Endothelial cell of umbilical vein (primary cell): ENCODE measurements around the gene ARNT2. TPM values are rescaled to one million over a fixed set of nuclear protein-coding genes. Genes with fewer than 3 reads are reported as not detected.

Experiments used
- BruUV-seq: library from RNA; stranded (reverse); fragments of 400-500 nt; replicated peaks from 2 replicates; lab custom pipeline; 2021; lab: Mats Ljungman, UMichigan
- CTCF ChIA-PET: fragments of 300-600, 350-600 bp; sonication (Branson Sonifier 250); formaldehyde crosslinking; loops from one replicate; lab custom pipeline; 2021; ENCODE audit warnings: antibody characterized with exemption, inconsistent platforms; lab: Charles Lee
- POLR2A ChIA-PET: fragments of 300-600, 350-600 bp; sonication (Branson Sonifier 250); formaldehyde crosslinking; loops from one replicate; lab custom pipeline; 2021; ENCODE audit warnings: antibody characterized with exemption, inconsistent platforms; lab: Charles Lee
- DNase-seq: peaks from one replicate; pipeline ENCODE4 v3.0.0-alpha.2; 2011; ENCODE audit warnings: low read depth, low spot score
- FAIRE-seq: peaks from 2 replicates; lab custom pipeline; 2011; peaks lifted over from hg19 to GRCh38; lab: Jason Lieb, UNC
- H2AFZ ChIP-seq: 2 replicates; pipeline ENCODE4 v1.6.0; 2012; ENCODE audit warnings: low read depth, low read length, control low read depth, inconsistent platforms
- H3K27ac ChIP-seq: 2 replicates; pipeline ENCODE4 v1.5.1; 2011; ENCODE audit warnings: low read depth, mild to moderate bottlenecking, control low read depth, low read length, moderate library complexity; ENCODE audit not compliant: insufficient read depth
- H3K27me3 ChIP-seq, 2 experiments: 2 replicates each; pipeline versions ENCODE4 v1.6.0 to v1.6.1; 2011; ENCODE audit warnings: low read length in 2 of 2, mixed read lengths in 1 of 2; ENCODE audit not compliant: control insufficient read depth in 2 of 2, insufficient read depth in 2 of 2
- H3K36me3 ChIP-seq, 2 experiments: 2 replicates in 1 of 2; 3 replicates in 1 of 2; pipeline ENCODE4 v1.5.1; 2011; ENCODE audit warnings: low read length in 2 of 2, mild to moderate bottlenecking in 1 of 2, moderate library complexity in 1 of 2; ENCODE audit not compliant: control insufficient read depth in 2 of 2, insufficient read depth in 2 of 2; ENCODE audit errors: extremely low read depth in 1 of 2
- H3K4me1 ChIP-seq: 3 replicates; pipeline ENCODE4 v1.5.1; 2011; ENCODE audit warnings: mild to moderate bottlenecking, low read length; ENCODE audit not compliant: control insufficient read depth, insufficient read depth; ENCODE audit errors: extremely low read depth
- H3K4me2 ChIP-seq: 2 replicates; pipeline ENCODE4 v1.6.1; 2011; ENCODE audit warnings: low read length, control low read depth, mixed read lengths; ENCODE audit not compliant: insufficient read depth
- H3K4me3 ChIP-seq, 3 experiments: fragments of 200-600 bp in 1 of 3; sonication (generic), shearing (Covaris generic) in 1 of 3; replicated peaks in 1 of 3; 2 replicates each; pipeline ENCODE4 v1.5.1; 2011 to 2016; ENCODE audit warnings: control low read depth in 3 of 3, low read length in 3 of 3, mild to moderate bottlenecking in 2 of 3, inconsistent platforms in 1 of 3, low read depth in 1 of 3, moderate library complexity in 1 of 3; ENCODE audit not compliant: insufficient read depth in 1 of 3
- H3K79me2 ChIP-seq: 2 replicates; pipeline ENCODE4 v1.6.0; 2012; ENCODE audit warnings: low read length, inconsistent platforms; ENCODE audit not compliant: control insufficient read depth, insufficient read depth
- H3K9ac ChIP-seq: replicated peaks from 2 replicates; pipeline ENCODE3; 2011; ENCODE audit warnings: low read length, control low read depth; ENCODE audit not compliant: insufficient read depth; ENCODE audit errors: extremely low read depth
- H3K9me1 ChIP-seq: replicated peaks from 3 replicates; pipeline ENCODE4 v1.6.0; 2011; ENCODE audit warnings: mild to moderate bottlenecking, low read length; ENCODE audit not compliant: control insufficient read depth, insufficient read depth; ENCODE audit errors: extremely low read depth
- H3K9me3 ChIP-seq: replicated peaks from 2 replicates; pipeline ENCODE4 v1.5.1; 2012; ENCODE audit warnings: low read length, inconsistent platforms; ENCODE audit not compliant: control insufficient read depth, insufficient read depth
- H4K20me1 ChIP-seq: replicated peaks from 2 replicates; pipeline ENCODE3; 2011; ENCODE audit warnings: mild to moderate bottlenecking, low read length; ENCODE audit not compliant: control insufficient read depth, insufficient read depth; ENCODE audit errors: extremely low read depth
- EZH2 ChIP-seq: IDR thresholded peaks from 2 replicates; pipeline ENCODE4 v1.6.1; 2012; ENCODE audit warnings: borderline replicate concordance, low read depth, mild to moderate bottlenecking, moderate library complexity, low read length, inconsistent platforms; ENCODE audit not compliant: severe bottlenecking
- FOS ChIP-seq: IDR thresholded peaks from 2 replicates; pipeline ENCODE4 v1.6.1; 2011; ENCODE audit warnings: mild to moderate bottlenecking, low read length, moderate library complexity, borderline replicate concordance; ENCODE audit not compliant: insufficient read depth
- GATA2 ChIP-seq: IDR thresholded peaks from 2 replicates; pipeline ENCODE4 v1.7.0; 2011; ENCODE audit warnings: low read depth, mild to moderate bottlenecking, moderate library complexity, mixed read lengths, low read length; ENCODE audit not compliant: insufficient read length, insufficient read depth
- JUN ChIP-seq: IDR thresholded peaks from 2 replicates; pipeline ENCODE4 v1.6.1; 2011; ENCODE audit warnings: borderline replicate concordance, low read depth; ENCODE audit not compliant: insufficient read length, insufficient read depth
- MYC ChIP-seq: IDR thresholded peaks from one replicate; pipeline ENCODE4 v1.6.1; 2011; ENCODE audit warnings: mild to moderate bottlenecking, low read depth, low read length
- POLR2A ChIP-seq: IDR thresholded peaks from 2 replicates; pipeline ENCODE4 v1.6.1; 2012; ENCODE audit warnings: low read depth, mild to moderate bottlenecking, control low read depth, low read length
- POLR2AphosphoS5 ChIP-seq: IDR thresholded peaks from 2 replicates; pipeline ENCODE4 v1.6.1; 2012; ENCODE audit warnings: low read depth, mild to moderate bottlenecking, control low read depth, low read length, moderate library complexity; ENCODE audit not compliant: insufficient read depth
- dilution Hi-C: fragments of 300-500 bp; cut with MboI; formaldehyde crosslinking; loops from one replicate; pipeline ENCODE4 v1.15.0; 2019; ENCODE audit warnings: low sequenced_read_pairs; ENCODE audit not compliant: extremely low pct_ligation_motif_present
- intact Hi-C: fragments of 100-400 bp; cut with micrococcal nuclease; formaldehyde crosslinking; loops from one replicate; pipeline ENCODE4 v1.10.0; 2022
- polyA plus RNA-seq, 4 experiments: library from polyadenylated mRNA; depleted of rRNA in 3 of 4; stranded (reverse) in 3 of 4; unstranded in 1 of 4; fragments of >200 nt; gene quantifications; 2 replicates each; pipeline versions ENCODE4 v1.2.1 to v1.2.3, GENCODE V29; 2011 to 2012; ENCODE audit warnings: missing spikeins in 1 of 4
- total RNA-seq: library from RNA; stranded (reverse); gene quantifications from 2 replicates; pipeline ENCODE4 v1.2.3, GENCODE V29; 2021
- TF ChIP-seq, protein P1 (sequence below): IDR thresholded peaks from 2 replicates; pipeline ENCODE4 v1.6.1; 2011; ENCODE audit not compliant: insufficient read depth, insufficient read length
- TF ChIP-seq, protein P2 (sequence below), 2 donors: IDR thresholded peaks; 1 replicate in 1 of 2; 2 replicates in 1 of 2; pipeline ENCODE4 v1.5.1; 2011; ENCODE audit warnings: low read length in 2 of 2, mild to moderate bottlenecking in 2 of 2, moderate library complexity in 2 of 2, control low read depth in 1 of 2, inconsistent platforms in 1 of 2, low read depth in 1 of 2; ENCODE audit not compliant: insufficient read depth in 1 of 2; ENCODE audit errors: extremely low read depth in 1 of 2

The ARNT2 gene
- total and polyA plus RNA-seq, 2 donors (not counting 3 experiments of a cell fraction or from before 2014, with no cell fraction given): 0.03 to 0.20 TPM

DNA sequence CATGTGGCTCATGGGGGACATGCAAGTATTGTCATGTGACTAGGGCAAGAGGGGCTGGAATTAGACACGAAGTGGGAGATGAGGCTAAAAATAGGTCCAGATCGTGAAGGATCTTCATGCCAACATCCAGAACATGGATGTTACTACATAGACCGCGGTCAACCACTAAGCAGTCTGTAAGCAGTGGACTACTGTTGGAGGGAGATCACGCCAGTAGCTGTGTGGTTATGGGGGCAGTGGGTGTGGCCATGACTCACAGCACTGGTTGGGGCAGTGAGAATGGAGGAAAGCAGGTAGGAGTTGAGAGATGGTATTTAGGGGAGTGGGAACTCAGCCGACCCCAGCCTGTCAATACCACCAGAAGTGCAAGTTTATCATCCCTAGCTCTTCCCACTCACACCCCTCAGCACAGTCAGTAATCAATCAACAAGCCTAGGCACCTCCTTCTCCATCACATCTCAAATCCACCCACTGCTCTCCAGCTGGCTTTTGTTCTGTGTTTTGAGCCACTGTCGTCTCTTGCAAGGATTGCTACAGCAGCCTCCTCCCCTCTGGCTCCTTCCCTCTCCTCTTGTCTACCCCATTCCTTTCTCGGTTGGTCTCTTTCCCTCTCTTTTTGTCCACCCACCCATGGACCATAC lies 183.8 kb downstream of the ARNT2 start:
- no TSS peak for BruUV-seq
- Histone ChIP-seq H3K9me1 (no peaks in the 10 kb centered on the region), H3K4me1 (peaks cover 29% of the 10 kb centered on the region), H4K20me1 (no peaks in the 10 kb centered on the region), H3K9ac (peak overlapping the region; percentile 59), H3K27ac (peak overlapping the region; percentile 83), H3K36me3 (no peaks in the 10 kb centered on the region), H3K27me3 (no peaks in the 10 kb centered on the region), H2AFZ (no peak overlapping the region), H3K4me3 (no peak overlapping the region), H3K79me2 (no peaks in the 10 kb centered on the region), H3K9me3 (no peaks in the 10 kb centered on the region), H3K4me2 (peak overlapping the region; percentile 47)
- CTCF ChIA-PET: interaction anchor here (0.8 to 1.4 kb wide), 6 partner anchors 20 to 678 kb away, joined by 3 to 7 read pairs (median 5); partner anchors contain the start of gene CEMIP
- intact Hi-C loops: loop anchor here (1.0 to 5.0 kb wide), 2 partner anchors 33 to 189 kb away; partner anchors contain the start of gene CEMIP
- FAIRE-seq: peak; percentile 78
- POLR2A ChIA-PET: interaction anchor here (1.0 kb wide), 1 partner anchor 9 kb away, joined by 3 read pairs; no protein-coding TSS in a partner anchor
- dilution Hi-C loops: no loop called here
- TF ChIP-seq, protein P1, sequence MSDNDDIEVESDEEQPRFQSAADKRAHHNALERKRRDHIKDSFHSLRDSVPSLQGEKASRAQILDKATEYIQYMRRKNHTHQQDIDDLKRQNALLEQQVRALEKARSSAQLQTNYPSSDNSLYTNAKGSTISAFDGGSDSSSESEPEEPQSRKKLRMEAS: no peak
- no peak for TF ChIP-seq GATA2
- no peak for TF ChIP-seq EZH2
- no peak for TF ChIP-seq POLR2A
- no peak for TF ChIP-seq FOS
- no peak for TF ChIP-seq MYC
- TF ChIP-seq JUN: no peak
- TF ChIP-seq POLR2AphosphoS5: no peak
- TF ChIP-seq, protein P2, sequence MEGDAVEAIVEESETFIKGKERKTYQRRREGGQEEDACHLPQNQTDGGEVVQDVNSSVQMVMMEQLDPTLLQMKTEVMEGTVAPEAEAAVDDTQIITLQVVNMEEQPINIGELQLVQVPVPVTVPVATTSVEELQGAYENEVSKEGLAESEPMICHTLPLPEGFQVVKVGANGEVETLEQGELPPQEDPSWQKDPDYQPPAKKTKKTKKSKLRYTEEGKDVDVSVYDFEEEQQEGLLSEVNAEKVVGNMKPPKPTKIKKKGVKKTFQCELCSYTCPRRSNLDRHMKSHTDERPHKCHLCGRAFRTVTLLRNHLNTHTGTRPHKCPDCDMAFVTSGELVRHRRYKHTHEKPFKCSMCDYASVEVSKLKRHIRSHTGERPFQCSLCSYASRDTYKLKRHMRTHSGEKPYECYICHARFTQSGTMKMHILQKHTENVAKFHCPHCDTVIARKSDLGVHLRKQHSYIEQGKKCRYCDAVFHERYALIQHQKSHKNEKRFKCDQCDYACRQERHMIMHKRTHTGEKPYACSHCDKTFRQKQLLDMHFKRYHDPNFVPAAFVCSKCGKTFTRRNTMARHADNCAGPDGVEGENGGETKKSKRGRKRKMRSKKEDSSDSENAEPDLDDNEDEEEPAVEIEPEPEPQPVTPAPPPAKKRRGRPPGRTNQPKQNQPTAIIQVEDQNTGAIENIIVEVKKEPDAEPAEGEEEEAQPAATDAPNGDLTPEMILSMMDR (IDR thresholded peaks at IDR 0.05; ENCODE audit: extremely low read depth in 1 of 2, insufficient read depth in 1 of 2, low read depth in 1 of 2, low read length in 2 of 2): no peak
- DNase-seq: no peak
